ENCODE data around the gene HOXB8. TPM values are rescaled to one million over a fixed set of nuclear protein-coding genes. Genes with fewer than 3 reads are reported as not detected.

HOXB8 gene
- total RNA-seq, 1 donor from 2014 or later = not detected

- no peaks in the 10 kb centered on the region for H3K4me1 Mint-ChIP-seq (ENCODE audit: low read depth, unreplicated experiment)
Measured at GRCh38 chr17:48644910-48645557, 29.9 kb upstream of the HOXB8 start.

GRCh38 chr17:48644159-48644558 lies 29.1 kb upstream of the HOXB8 start:
- Mint-ChIP-seq H3K36me3 (ENCODE audit: unreplicated experiment) (no peaks in the 10 kb centered on the region), H3K27ac (ENCODE audit: unreplicated experiment) (no peak overlapping the region), H3K27me3 (ENCODE audit: unreplicated experiment) (peaks cover 49% of the 10 kb centered on the region), H3K4me1 (ENCODE audit: low read depth, unreplicated experiment) (no peaks in the 10 kb centered on the region), H3K4me3 (ENCODE audit: unreplicated experiment) (no peak overlapping the region), H3K9me3 (ENCODE audit: unreplicated experiment) (peaks cover 13% of the 10 kb centered on the region)
- TF ChIP-seq CTCF (IDR thresholded peaks at IDR 0.05; ENCODE audit: partially characterized antibody, unreplicated experiment) = no peak
- no peak for DNase-seq

More at GRCh38 chr17:48644910-48645557, 29.9 kb upstream of the HOXB8 start:
- H3K27me3 Mint-ChIP-seq (ENCODE audit: unreplicated experiment) = peaks cover 52% of the 10 kb centered on the region
- DNase-seq = no peak
- no peak overlapping the region for H3K4me3 Mint-ChIP-seq (ENCODE audit: unreplicated experiment)
- no peak for TF ChIP-seq CTCF (IDR thresholded peaks at IDR 0.05; ENCODE audit: partially characterized antibody, unreplicated experiment)
- no peaks in the 10 kb centered on the region for H3K36me3 Mint-ChIP-seq (ENCODE audit: unreplicated experiment)
- H3K27ac Mint-ChIP-seq (ENCODE audit: unreplicated experiment) = no peak overlapping the region
- peaks cover 13% of the 10 kb centered on the region for H3K9me3 Mint-ChIP-seq (ENCODE audit: unreplicated experiment)

GRCh38 chr17:48643697-48644012 lies 28.6 kb upstream of the HOXB8 start:
- no peak for TF ChIP-seq CTCF (IDR thresholded peaks at IDR 0.05; ENCODE audit: partially characterized antibody, unreplicated experiment)
- Mint-ChIP-seq H3K4me1 (ENCODE audit: low read depth, unreplicated experiment) (no peaks in the 10 kb centered on the region), H3K27me3 (ENCODE audit: unreplicated experiment) (peaks cover 50% of the 10 kb centered on the region), H3K9me3 (ENCODE audit: unreplicated experiment) (peaks cover 13% of the 10 kb centered on the region), H3K36me3 (ENCODE audit: unreplicated experiment) (no peaks in the 10 kb centered on the region), H3K4me3 (ENCODE audit: unreplicated experiment) (no peak overlapping the region), H3K27ac (ENCODE audit: unreplicated experiment) (no peak overlapping the region)
- DNase-seq = no peak

- Mint-ChIP-seq H3K4me1 (ENCODE audit: low read depth, unreplicated experiment) (no peaks in the 10 kb centered on the region), H3K9me3 (ENCODE audit: unreplicated experiment) (peaks cover 11% of the 10 kb centered on the region), H3K27ac (ENCODE audit: unreplicated experiment) (no peak overlapping the region), H3K27me3 (ENCODE audit: unreplicated experiment) (peaks cover 45% of the 10 kb centered on the region), H3K36me3 (ENCODE audit: unreplicated experiment) (no peaks in the 10 kb centered on the region), H3K4me3 (ENCODE audit: unreplicated experiment) (no peak overlapping the region)
- TF ChIP-seq CTCF (IDR thresholded peaks at IDR 0.05; ENCODE audit: partially characterized antibody, unreplicated experiment) = no peak
- no peak for DNase-seq
Measured at GRCh38 chr17:48642843-48643696, 28.0 kb upstream of the HOXB8 start.
